WTC11 (cell line): Measurements from ENCODE around the gene PRKAR2B. TPM values are rescaled to one million over a fixed set of nuclear protein-coding genes. Genes with fewer than 3 reads are reported as not detected.

ENCODE experiments used
- ATAC-seq: fragments of 200-7000 bp; cut with Tn5 transposase; 2 replicates; pipeline ENCODE4 v1.10.0; 2021; ENCODE audit warnings: mild to moderate bottlenecking, moderate library complexity
- CTCF ChIA-PET: fragments of 300-600 bp; sonication (Branson Sonifier 250); formaldehyde crosslinking; loops from one replicate; lab custom pipeline; 2021; ENCODE audit warnings: antibody characterized with exemption; lab: Charles Lee
- POLR2A ChIA-PET: fragments of 350-600 bp; sonication (Branson Sonifier 250); formaldehyde crosslinking; loops from one replicate; lab custom pipeline; 2021; ENCODE audit warnings: antibody characterized with exemption; lab: Charles Lee
- DNase-seq: peaks from one replicate; pipeline ENCODE4 v3.0.0; 2021; ENCODE audit warnings: low spot score
- H3K27ac Mint-ChIP-seq: 2 replicates; pipeline ENCODE4 v1.8.0; 2021; ENCODE audit warnings: mixed read lengths
- H3K27me3 Mint-ChIP-seq: 2 replicates; pipeline ENCODE4 v1.8.0; 2021; ENCODE audit warnings: low read depth, mild to moderate bottlenecking, moderate library complexity, mixed read lengths
- H3K36me3 Mint-ChIP-seq: 2 replicates; pipeline ENCODE4 v1.8.0; 2021; ENCODE audit warnings: mixed read lengths
- H3K4me1 Mint-ChIP-seq: 2 replicates; pipeline ENCODE4 v1.8.0; 2022; ENCODE audit warnings: mixed read lengths
- H3K4me3 Mint-ChIP-seq: 2 replicates; pipeline ENCODE4 v1.8.0; 2021; ENCODE audit warnings: mild to moderate bottlenecking, moderate library complexity, mixed read lengths
- H3K9me3 Mint-ChIP-seq: 2 replicates; pipeline ENCODE4 v1.8.0; 2021; ENCODE audit warnings: mixed read lengths
- CREB1 ChIP-seq: sonication (generic); formaldehyde crosslinking; IDR thresholded peaks from 2 replicates; pipeline ENCODE4 v1.8.0; 2023; ENCODE audit warnings: mild to moderate bottlenecking, missing genetic modification reagents
- EMX1 ChIP-seq: fragments of 250-450 bp; sonication (Bioruptor Pico); IDR thresholded peaks from 2 replicates; pipeline ENCODE4 v1.8.0; 2021; ENCODE audit warnings: mild to moderate bottlenecking
- GABPB1 ChIP-seq: sonication (generic); formaldehyde crosslinking; IDR thresholded peaks from 2 replicates; pipeline ENCODE4 v1.8.1; 2023; ENCODE audit warnings: mild to moderate bottlenecking, missing genetic modification reagents
- MYBL2 ChIP-seq: sonication (generic); formaldehyde crosslinking; IDR thresholded peaks from 2 replicates; pipeline ENCODE4 v1.8.1; 2023; ENCODE audit warnings: mild to moderate bottlenecking, moderate library complexity, missing genetic modification reagents
- NR1H2 ChIP-seq: sonication (generic); formaldehyde crosslinking; IDR thresholded peaks from 2 replicates; pipeline ENCODE4 v1.9.0; 2021; ENCODE audit warnings: mild to moderate bottlenecking, moderate library complexity, missing genetic modification reagents
- NR3C1 ChIP-seq: sonication (generic); formaldehyde crosslinking; conservative IDR thresholded peaks from 2 replicates; pipeline ENCODE4 v1.8.1; 2023; ENCODE audit warnings: low read depth, mild to moderate bottlenecking, missing genetic modification reagents
- OVOL2 ChIP-seq: fragments of 250-450 bp; sonication (Bioruptor Pico); IDR thresholded peaks from 2 replicates; pipeline ENCODE4 v1.9.0; 2021; ENCODE audit warnings: mild to moderate bottlenecking, borderline replicate concordance
- SMAD3 ChIP-seq: sonication (generic); formaldehyde crosslinking; IDR thresholded peaks from 2 replicates; pipeline ENCODE4 v1.8.0; 2022; ENCODE audit warnings: missing genetic modification reagents, mild to moderate bottlenecking, borderline replicate concordance
- ZBTB21 ChIP-seq: sonication (generic); formaldehyde crosslinking; IDR thresholded peaks from 2 replicates; pipeline ENCODE4 v1.8.1; 2023; ENCODE audit warnings: mild to moderate bottlenecking, missing genetic modification reagents, borderline replicate concordance
- ZNF138 ChIP-seq: sonication (generic); formaldehyde crosslinking; conservative IDR thresholded peaks from 2 replicates; pipeline ENCODE4 v1.8.1; 2022; ENCODE audit warnings: mild to moderate bottlenecking, moderate library complexity, missing genetic modification reagents
- ZNF317 ChIP-seq: sonication (generic); formaldehyde crosslinking; IDR thresholded peaks from 2 replicates; pipeline ENCODE4 v1.8.1; 2023; ENCODE audit warnings: low read depth, mild to moderate bottlenecking, moderate library complexity, missing genetic modification reagents, borderline replicate concordance
- ZNF671 ChIP-seq: fragments of 250-450 bp; sonication (Bioruptor Pico); IDR thresholded peaks from 2 replicates; pipeline ENCODE4 v1.8.0; 2021; ENCODE audit warnings: mild to moderate bottlenecking
- total RNA-seq: library from RNA; stranded (reverse); gene quantifications from 3 replicates; pipeline ENCODE4 v1.2.3, GENCODE V29; 2021
- TF ChIP-seq, protein P1 (sequence below): fragments of 200-600 bp; IDR thresholded peaks from 2 replicates; pipeline ENCODE4 v1.8.0; 2022; ENCODE audit warnings: antibody characterized with exemption
- TF ChIP-seq, protein P2 (sequence below): sonication (generic); formaldehyde crosslinking; IDR thresholded peaks from 2 replicates; pipeline ENCODE4 v1.8.0; 2023; ENCODE audit warnings: missing genetic modification reagents
- TF ChIP-seq, protein P3 (sequence below): sonication (generic); formaldehyde crosslinking; IDR thresholded peaks from 2 replicates; pipeline ENCODE4 v1.8.0; 2022; ENCODE audit warnings: missing genetic modification reagents
- TF ChIP-seq, protein P4 (sequence below): sonication (generic); formaldehyde crosslinking; IDR thresholded peaks from 2 replicates; pipeline ENCODE4 v1.8.0; 2023; ENCODE audit warnings: missing genetic modification reagents, mild to moderate bottlenecking, borderline replicate concordance
- TF ChIP-seq, protein P5 (sequence below): fragments of 250-450 bp; sonication (Bioruptor Pico); IDR thresholded peaks from 2 replicates; pipeline ENCODE4 v1.9.0; 2021; ENCODE audit warnings: mild to moderate bottlenecking
- TF ChIP-seq, protein P6 (sequence below): sonication (generic); formaldehyde crosslinking; IDR thresholded peaks from 2 replicates; pipeline ENCODE4 v1.8.1; 2023; ENCODE audit warnings: mild to moderate bottlenecking, missing genetic modification reagents, moderate library complexity
- TF ChIP-seq, protein P7 (sequence below): sonication (generic); formaldehyde crosslinking; IDR thresholded peaks from 2 replicates; pipeline ENCODE4 v1.8.1; 2023; ENCODE audit warnings: mild to moderate bottlenecking, missing genetic modification reagents

PRKAR2B gene
- total RNA-seq, 1 experiment from 2014 or later: 29.6 TPM

DNA sequence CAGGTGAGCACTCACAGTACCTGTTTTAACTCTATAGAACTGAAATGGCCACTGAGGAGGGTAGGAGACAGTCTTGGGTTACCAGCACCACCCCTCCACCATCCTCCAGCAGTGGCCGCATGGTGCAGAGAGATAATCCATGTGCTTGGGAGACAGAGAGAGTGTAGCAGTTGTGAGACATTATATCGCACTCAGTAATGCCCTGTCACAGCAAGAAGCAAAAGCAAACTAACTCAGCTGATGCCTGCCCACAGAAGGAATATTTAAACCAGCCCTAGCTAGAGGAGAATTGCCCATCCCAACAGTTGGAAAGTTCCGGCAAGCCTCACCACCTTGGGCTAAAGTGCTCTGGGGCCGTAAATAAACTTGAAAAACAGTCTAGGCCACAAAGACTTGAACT lies 65.5 kb downstream of the PRKAR2B start:
- TF ChIP-seq, protein P1, sequence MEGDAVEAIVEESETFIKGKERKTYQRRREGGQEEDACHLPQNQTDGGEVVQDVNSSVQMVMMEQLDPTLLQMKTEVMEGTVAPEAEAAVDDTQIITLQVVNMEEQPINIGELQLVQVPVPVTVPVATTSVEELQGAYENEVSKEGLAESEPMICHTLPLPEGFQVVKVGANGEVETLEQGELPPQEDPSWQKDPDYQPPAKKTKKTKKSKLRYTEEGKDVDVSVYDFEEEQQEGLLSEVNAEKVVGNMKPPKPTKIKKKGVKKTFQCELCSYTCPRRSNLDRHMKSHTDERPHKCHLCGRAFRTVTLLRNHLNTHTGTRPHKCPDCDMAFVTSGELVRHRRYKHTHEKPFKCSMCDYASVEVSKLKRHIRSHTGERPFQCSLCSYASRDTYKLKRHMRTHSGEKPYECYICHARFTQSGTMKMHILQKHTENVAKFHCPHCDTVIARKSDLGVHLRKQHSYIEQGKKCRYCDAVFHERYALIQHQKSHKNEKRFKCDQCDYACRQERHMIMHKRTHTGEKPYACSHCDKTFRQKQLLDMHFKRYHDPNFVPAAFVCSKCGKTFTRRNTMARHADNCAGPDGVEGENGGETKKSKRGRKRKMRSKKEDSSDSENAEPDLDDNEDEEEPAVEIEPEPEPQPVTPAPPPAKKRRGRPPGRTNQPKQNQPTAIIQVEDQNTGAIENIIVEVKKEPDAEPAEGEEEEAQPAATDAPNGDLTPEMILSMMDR: no peak
- TF ChIP-seq, protein P2, sequence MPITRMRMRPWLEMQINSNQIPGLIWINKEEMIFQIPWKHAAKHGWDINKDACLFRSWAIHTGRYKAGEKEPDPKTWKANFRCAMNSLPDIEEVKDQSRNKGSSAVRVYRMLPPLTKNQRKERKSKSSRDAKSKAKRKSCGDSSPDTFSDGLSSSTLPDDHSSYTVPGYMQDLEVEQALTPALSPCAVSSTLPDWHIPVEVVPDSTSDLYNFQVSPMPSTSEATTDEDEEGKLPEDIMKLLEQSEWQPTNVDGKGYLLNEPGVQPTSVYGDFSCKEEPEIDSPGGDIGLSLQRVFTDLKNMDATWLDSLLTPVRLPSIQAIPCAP (CRISPR knock-in tag): no peak
- TF ChIP-seq CREB1 (CRISPR knock-in tag): no peak
- TF ChIP-seq, protein P3, sequence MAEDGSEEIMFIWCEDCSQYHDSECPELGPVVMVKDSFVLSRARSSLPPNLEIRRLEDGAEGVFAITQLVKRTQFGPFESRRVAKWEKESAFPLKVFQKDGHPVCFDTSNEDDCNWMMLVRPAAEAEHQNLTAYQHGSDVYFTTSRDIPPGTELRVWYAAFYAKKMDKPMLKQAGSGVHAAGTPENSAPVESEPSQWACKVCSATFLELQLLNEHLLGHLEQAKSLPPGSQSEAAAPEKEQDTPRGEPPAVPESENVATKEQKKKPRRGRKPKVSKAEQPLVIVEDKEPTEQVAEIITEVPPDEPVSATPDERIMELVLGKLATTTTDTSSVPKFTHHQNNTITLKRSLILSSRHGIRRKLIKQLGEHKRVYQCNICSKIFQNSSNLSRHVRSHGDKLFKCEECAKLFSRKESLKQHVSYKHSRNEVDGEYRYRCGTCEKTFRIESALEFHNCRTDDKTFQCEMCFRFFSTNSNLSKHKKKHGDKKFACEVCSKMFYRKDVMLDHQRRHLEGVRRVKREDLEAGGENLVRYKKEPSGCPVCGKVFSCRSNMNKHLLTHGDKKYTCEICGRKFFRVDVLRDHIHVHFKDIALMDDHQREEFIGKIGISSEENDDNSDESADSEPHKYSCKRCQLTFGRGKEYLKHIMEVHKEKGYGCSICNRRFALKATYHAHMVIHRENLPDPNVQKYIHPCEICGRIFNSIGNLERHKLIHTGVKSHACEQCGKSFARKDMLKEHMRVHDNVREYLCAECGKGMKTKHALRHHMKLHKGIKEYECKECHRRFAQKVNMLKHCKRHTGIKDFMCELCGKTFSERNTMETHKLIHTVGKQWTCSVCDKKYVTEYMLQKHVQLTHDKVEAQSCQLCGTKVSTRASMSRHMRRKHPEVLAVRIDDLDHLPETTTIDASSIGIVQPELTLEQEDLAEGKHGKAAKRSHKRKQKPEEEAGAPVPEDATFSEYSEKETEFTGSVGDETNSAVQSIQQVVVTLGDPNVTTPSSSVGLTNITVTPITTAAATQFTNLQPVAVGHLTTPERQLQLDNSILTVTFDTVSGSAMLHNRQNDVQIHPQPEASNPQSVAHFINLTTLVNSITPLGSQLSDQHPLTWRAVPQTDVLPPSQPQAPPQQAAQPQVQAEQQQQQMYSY (CRISPR knock-in tag): no peak
- TF ChIP-seq SMAD3: no peak
- TF ChIP-seq, protein P4, sequence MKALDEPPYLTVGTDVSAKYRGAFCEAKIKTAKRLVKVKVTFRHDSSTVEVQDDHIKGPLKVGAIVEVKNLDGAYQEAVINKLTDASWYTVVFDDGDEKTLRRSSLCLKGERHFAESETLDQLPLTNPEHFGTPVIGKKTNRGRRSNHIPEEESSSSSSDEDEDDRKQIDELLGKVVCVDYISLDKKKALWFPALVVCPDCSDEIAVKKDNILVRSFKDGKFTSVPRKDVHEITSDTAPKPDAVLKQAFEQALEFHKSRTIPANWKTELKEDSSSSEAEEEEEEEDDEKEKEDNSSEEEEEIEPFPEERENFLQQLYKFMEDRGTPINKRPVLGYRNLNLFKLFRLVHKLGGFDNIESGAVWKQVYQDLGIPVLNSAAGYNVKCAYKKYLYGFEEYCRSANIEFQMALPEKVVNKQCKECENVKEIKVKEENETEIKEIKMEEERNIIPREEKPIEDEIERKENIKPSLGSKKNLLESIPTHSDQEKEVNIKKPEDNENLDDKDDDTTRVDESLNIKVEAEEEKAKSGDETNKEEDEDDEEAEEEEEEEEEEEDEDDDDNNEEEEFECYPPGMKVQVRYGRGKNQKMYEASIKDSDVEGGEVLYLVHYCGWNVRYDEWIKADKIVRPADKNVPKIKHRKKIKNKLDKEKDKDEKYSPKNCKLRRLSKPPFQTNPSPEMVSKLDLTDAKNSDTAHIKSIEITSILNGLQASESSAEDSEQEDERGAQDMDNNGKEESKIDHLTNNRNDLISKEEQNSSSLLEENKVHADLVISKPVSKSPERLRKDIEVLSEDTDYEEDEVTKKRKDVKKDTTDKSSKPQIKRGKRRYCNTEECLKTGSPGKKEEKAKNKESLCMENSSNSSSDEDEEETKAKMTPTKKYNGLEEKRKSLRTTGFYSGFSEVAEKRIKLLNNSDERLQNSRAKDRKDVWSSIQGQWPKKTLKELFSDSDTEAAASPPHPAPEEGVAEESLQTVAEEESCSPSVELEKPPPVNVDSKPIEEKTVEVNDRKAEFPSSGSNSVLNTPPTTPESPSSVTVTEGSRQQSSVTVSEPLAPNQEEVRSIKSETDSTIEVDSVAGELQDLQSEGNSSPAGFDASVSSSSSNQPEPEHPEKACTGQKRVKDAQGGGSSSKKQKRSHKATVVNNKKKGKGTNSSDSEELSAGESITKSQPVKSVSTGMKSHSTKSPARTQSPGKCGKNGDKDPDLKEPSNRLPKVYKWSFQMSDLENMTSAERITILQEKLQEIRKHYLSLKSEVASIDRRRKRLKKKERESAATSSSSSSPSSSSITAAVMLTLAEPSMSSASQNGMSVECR (CRISPR knock-in tag): no peak
- TF ChIP-seq ZNF138 (CRISPR knock-in tag): no peak
- no peak for TF ChIP-seq NR3C1 (CRISPR knock-in tag)
- TF ChIP-seq, protein P5, sequence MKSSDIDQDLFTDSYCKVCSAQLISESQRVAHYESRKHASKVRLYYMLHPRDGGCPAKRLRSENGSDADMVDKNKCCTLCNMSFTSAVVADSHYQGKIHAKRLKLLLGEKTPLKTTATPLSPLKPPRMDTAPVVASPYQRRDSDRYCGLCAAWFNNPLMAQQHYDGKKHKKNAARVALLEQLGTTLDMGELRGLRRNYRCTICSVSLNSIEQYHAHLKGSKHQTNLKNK (CRISPR knock-in tag): no peak
- TF ChIP-seq ZBTB21 (CRISPR knock-in tag): no peak
- TF ChIP-seq EMX1 (CRISPR knock-in tag): no peak
- TF ChIP-seq, protein P6, sequence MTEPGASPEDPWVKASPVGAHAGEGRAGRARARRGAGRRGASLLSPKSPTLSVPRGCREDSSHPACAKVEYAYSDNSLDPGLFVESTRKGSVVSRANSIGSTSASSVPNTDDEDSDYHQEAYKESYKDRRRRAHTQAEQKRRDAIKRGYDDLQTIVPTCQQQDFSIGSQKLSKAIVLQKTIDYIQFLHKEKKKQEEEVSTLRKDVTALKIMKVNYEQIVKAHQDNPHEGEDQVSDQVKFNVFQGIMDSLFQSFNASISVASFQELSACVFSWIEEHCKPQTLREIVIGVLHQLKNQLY (CRISPR knock-in tag): no peak
- TF ChIP-seq, all 79 proteins: peak for 0
- ChIA-PET CTCF (no interaction called here), POLR2A (no interaction called here)
- no peak for ATAC-seq
- DNase-seq: no peak
- H3K27ac Mint-ChIP-seq: no peak overlapping the region; the same call in 1 of the 2 replicates
- H3K27me3 Mint-ChIP-seq: no peaks in the 10 kb centered on the region
- no peaks in the 10 kb centered on the region for H3K4me1 Mint-ChIP-seq
- peaks cover 5% of the 10 kb centered on the region; the same call in 1 of the 2 replicates for H3K9me3 Mint-ChIP-seq
- H3K4me3 Mint-ChIP-seq: no peak overlapping the region
- H3K36me3 Mint-ChIP-seq: no peaks in the 10 kb centered on the region

DNA sequence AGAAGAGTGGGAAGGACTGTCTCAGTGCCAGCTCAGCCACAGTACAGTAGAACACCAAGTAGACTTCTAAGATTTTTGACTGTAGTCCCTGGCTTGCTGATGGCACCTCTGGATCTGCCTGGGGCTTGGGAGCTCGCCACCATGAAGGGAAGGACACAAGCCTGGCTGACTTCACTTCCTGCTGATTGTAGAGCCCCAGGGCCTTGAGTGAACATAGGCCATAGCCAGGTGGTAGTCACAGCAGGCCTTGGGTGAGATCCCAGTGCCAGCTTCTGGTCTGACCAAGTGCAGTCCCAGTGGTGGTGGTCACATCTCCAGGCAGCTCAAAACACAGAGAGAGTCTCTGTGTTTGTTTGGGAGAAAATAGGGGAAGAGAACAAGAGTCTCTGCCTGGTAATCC lies 66.7 kb downstream of the PRKAR2B start:
- CTCF ChIA-PET: no interaction called here
- Mint-ChIP-seq H3K4me3 (no peak overlapping the region), H3K4me1 (peaks cover 11% of the 10 kb centered on the region), H3K27ac (no peak overlapping the region), H3K27me3 (no peaks in the 10 kb centered on the region), H3K36me3 (no peaks in the 10 kb centered on the region), H3K9me3 (peaks cover 3% of the 10 kb centered on the region; the same call in 1 of the 2 replicates)
- DNase-seq (no peak), ATAC-seq (no peak)
- POLR2A ChIA-PET: no interaction called here
- TF ChIP-seq SMAD3 (no peak), EMX1 (CRISPR knock-in tag) (no peak), NR1H2 (no peak), ZNF317 (CRISPR knock-in tag) (no peak), MYBL2 (CRISPR knock-in tag) (no peak), ZNF671 (no peak), GABPB1 (CRISPR knock-in tag) (no peak), CREB1 (CRISPR knock-in tag) (no peak), OVOL2 (CRISPR knock-in tag) (no peak)
- TF ChIP-seq, protein P7, sequence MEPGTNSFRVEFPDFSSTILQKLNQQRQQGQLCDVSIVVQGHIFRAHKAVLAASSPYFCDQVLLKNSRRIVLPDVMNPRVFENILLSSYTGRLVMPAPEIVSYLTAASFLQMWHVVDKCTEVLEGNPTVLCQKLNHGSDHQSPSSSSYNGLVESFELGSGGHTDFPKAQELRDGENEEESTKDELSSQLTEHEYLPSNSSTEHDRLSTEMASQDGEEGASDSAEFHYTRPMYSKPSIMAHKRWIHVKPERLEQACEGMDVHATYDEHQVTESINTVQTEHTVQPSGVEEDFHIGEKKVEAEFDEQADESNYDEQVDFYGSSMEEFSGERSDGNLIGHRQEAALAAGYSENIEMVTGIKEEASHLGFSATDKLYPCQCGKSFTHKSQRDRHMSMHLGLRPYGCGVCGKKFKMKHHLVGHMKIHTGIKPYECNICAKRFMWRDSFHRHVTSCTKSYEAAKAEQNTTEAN: no peak
- TF ChIP-seq, protein P5 (CRISPR knock-in tag): no peak
